Measurements from ENCODE around the gene SIPA1L3. TPM values are rescaled to one million over a fixed set of nuclear protein-coding genes. Genes with fewer than 3 reads are reported as not detected.

The SIPA1L3 gene
- total and polyA plus RNA-seq, 4 donors: 9.6 to 50.5 (median 27.6) TPM

- Histone ChIP-seq H3K9me3 (ENCODE audit: control insufficient read depth in 4 of 4, insufficient read depth in 3 of 4, low read length in 3 of 4) (peaks cover 0 to 13% (median 0%) of the 10 kb centered on the region in 4 donors), H3K36me3 (ENCODE audit: control insufficient read depth in 4 of 4, insufficient read depth in 4 of 4, low read length in 4 of 4) (peaks cover 5 to 37% (median 9%) of the 10 kb centered on the region in 4 donors), H3K4me1 (ENCODE audit: control insufficient read depth in 5 of 5, insufficient read depth in 5 of 5, low read length in 5 of 5) (peaks cover 3 to 32% (median 9%) of the 10 kb centered on the region in 5 donors), H3K27ac (ENCODE audit: low read depth in 1 of 2, low read length in 1 of 2) (no peak overlapping the region), H3K4me3 (no peak overlapping the region), H3K9ac (ENCODE audit: insufficient read depth in 1 of 2, low read length in 2 of 2) (no peak overlapping the region), H3K27me3 (ENCODE audit: control insufficient read depth in 3 of 3, insufficient read depth in 3 of 3, low read length in 2 of 3) (peaks cover 0 to 5% (median 0%) of the 10 kb centered on the region in 3 donors)
- ATAC-seq (ENCODE audit: insufficient read depth, low FRiP score) (no peak), DNase-seq (no peak)
- TF ChIP-seq CTCF (IDR thresholded peaks at IDR 0.05; ENCODE audit: control extremely low read depth, extremely low read depth): no peak
- 91 to 95% methylated on average over 16 of the region's 16 CpGs for whole genome bisulfite sequencing, 2 donors
Observed at GRCh38 chr19:38206928-38207327, 299.9 kb downstream of the SIPA1L3 start.

GRCh38 chr19:38207543-38207942, 300.5 kb downstream of the SIPA1L3 start:
- Histone ChIP-seq H3K4me1 (ENCODE audit: control insufficient read depth in 5 of 5, insufficient read depth in 5 of 5, low read length in 5 of 5) (peaks cover 3 to 32% (median 9%) of the 10 kb centered on the region in 5 donors), H3K36me3 (ENCODE audit: control insufficient read depth in 4 of 4, insufficient read depth in 4 of 4, low read length in 4 of 4) (peaks cover 5 to 35% (median 7%) of the 10 kb centered on the region in 4 donors), H3K27me3 (ENCODE audit: control insufficient read depth in 3 of 3, insufficient read depth in 3 of 3, low read length in 2 of 3) (peaks cover 0 to 5% (median 0%) of the 10 kb centered on the region in 3 donors), H3K9ac (ENCODE audit: insufficient read depth in 1 of 2, low read length in 2 of 2) (no peak overlapping the region), H3K27ac (ENCODE audit: low read depth in 1 of 2, low read length in 1 of 2) (no peak overlapping the region), H3K4me3 (no peak overlapping the region), H3K9me3 (ENCODE audit: control insufficient read depth in 4 of 4, insufficient read depth in 3 of 4, low read length in 3 of 4) (peaks cover 0 to 13% (median 0%) of the 10 kb centered on the region in 4 donors)
- no peak for DNase-seq
- no peak for TF ChIP-seq CTCF (IDR thresholded peaks at IDR 0.05; ENCODE audit: control extremely low read depth, extremely low read depth)
- WGBS, 2 donors: 76 to 77% methylated on average over 10 to 12 of the region's 12 CpGs
- no peak for ATAC-seq (ENCODE audit: insufficient read depth, low FRiP score)

- Histone ChIP-seq H3K27me3 (ENCODE audit: control insufficient read depth in 3 of 3, insufficient read depth in 3 of 3, low read length in 2 of 3) (peaks cover 0 to 5% (median 0%) of the 10 kb centered on the region in 3 donors), H3K4me3 (no peak overlapping the region), H3K9me3 (ENCODE audit: control insufficient read depth in 4 of 4, insufficient read depth in 3 of 4, low read length in 3 of 4) (peaks cover 0 to 13% (median 0%) of the 10 kb centered on the region in 4 donors), H3K27ac (ENCODE audit: low read depth in 1 of 2, low read length in 1 of 2) (no peak overlapping the region), H3K36me3 (ENCODE audit: control insufficient read depth in 4 of 4, insufficient read depth in 4 of 4, low read length in 4 of 4) (peaks cover 1 to 25% (median 6%) of the 10 kb centered on the region in 4 donors), H3K9ac (ENCODE audit: insufficient read depth in 1 of 2, low read length in 2 of 2) (no peak overlapping the region), H3K4me1 (ENCODE audit: control insufficient read depth in 5 of 5, insufficient read depth in 5 of 5, low read length in 5 of 5) (peaks cover 3 to 32% (median 9%) of the 10 kb centered on the region in 5 donors)
- WGBS, 2 donors: 89 to 90% methylated on average over 3 of the region's 3 CpGs
- no peak for ATAC-seq (ENCODE audit: insufficient read depth, low FRiP score)
- no peak for DNase-seq
- no peak for TF ChIP-seq CTCF (IDR thresholded peaks at IDR 0.05; ENCODE audit: control extremely low read depth, extremely low read depth)
Observed at GRCh38 chr19:38208571-38208970, 301.6 kb downstream of the SIPA1L3 start.

- 34 to 45% methylated on average over 5 of the region's 5 CpGs for WGBS, 2 donors
- ATAC-seq (ENCODE audit: insufficient read depth, low FRiP score) (no peak), DNase-seq (no peak)
- H3K4me1 ChIP-seq (ENCODE audit: control insufficient read depth in 5 of 5, insufficient read depth in 5 of 5, low read length in 5 of 5): peaks cover 3 to 32% (median 9%) of the 10 kb centered on the region in 5 donors
- H3K4me3 ChIP-seq: no peak overlapping the region
- peaks cover 0 to 19% (median 5%) of the 10 kb centered on the region in 4 donors for H3K36me3 ChIP-seq (ENCODE audit: control insufficient read depth in 4 of 4, insufficient read depth in 4 of 4, low read length in 4 of 4)
- H3K9me3 ChIP-seq (ENCODE audit: control insufficient read depth in 4 of 4, insufficient read depth in 3 of 4, low read length in 3 of 4): peaks cover 0 to 10% (median 0%) of the 10 kb centered on the region in 4 donors
- H3K27ac ChIP-seq (ENCODE audit: low read depth in 1 of 2, low read length in 1 of 2): no peak overlapping the region
- peak overlapping the region in 1 of 2 donors; percentile 28 for H3K9ac ChIP-seq (ENCODE audit: insufficient read depth in 1 of 2, low read length in 2 of 2)
- no peak for TF ChIP-seq CTCF (IDR thresholded peaks at IDR 0.05; ENCODE audit: control extremely low read depth, extremely low read depth)
- peaks cover 0 to 5% (median 0%) of the 10 kb centered on the region in 3 donors for H3K27me3 ChIP-seq (ENCODE audit: control insufficient read depth in 3 of 3, insufficient read depth in 3 of 3, low read length in 2 of 3)
Observed at GRCh38 chr19:38209152-38209551, 302.1 kb downstream of the SIPA1L3 start.

Data from lung (tissue), 12 donors.